ENCODE data around the gene CBLN1.

CBLN1 gene

DNA sequence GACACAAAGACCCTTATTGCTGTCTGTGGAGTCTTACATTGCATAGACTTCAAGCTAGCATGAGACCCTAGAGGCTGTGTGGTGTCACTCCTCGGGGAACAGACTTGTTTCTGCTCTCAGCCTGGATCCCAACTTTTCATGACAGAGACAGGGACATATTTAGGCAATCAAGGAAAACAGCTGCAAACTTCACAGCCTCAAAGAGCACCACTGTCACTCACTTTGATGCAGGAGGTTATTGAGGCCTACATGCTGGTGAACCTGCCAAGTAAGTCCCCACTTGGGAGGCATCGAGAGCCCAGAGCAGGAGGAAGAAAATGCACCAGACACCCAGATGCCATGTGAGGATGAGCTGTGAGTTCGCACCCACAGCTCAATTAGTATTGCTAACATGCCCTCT lies 10.3 kb downstream of the CBLN1 start:
- TF ChIP-seq, protein P1, sequence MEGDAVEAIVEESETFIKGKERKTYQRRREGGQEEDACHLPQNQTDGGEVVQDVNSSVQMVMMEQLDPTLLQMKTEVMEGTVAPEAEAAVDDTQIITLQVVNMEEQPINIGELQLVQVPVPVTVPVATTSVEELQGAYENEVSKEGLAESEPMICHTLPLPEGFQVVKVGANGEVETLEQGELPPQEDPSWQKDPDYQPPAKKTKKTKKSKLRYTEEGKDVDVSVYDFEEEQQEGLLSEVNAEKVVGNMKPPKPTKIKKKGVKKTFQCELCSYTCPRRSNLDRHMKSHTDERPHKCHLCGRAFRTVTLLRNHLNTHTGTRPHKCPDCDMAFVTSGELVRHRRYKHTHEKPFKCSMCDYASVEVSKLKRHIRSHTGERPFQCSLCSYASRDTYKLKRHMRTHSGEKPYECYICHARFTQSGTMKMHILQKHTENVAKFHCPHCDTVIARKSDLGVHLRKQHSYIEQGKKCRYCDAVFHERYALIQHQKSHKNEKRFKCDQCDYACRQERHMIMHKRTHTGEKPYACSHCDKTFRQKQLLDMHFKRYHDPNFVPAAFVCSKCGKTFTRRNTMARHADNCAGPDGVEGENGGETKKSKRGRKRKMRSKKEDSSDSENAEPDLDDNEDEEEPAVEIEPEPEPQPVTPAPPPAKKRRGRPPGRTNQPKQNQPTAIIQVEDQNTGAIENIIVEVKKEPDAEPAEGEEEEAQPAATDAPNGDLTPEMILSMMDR (IDR thresholded peaks at IDR 0.05): no peak

DNA sequence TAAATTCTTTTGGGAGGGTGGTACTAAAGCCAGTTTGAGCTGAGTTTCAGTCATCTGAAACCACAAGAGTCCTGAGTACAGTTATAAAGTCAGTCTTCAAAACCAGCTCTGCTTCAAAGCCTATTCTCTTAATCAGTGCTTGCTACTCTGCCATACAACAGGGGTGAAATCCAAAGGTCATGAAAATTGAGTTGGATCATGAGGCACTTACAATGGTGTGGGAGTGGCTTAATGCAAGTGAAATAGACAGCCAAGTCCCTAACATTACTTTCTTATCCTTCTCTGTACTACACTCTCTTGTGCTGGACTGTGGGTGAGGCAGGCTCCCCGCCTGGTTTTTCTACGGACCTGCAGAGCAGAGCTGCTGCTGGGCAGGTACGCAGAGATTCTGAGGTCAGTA lies 12.4 kb downstream of the CBLN1 start:
- TF ChIP-seq, protein P1 (IDR thresholded peaks at IDR 0.05): no peak

DNA sequence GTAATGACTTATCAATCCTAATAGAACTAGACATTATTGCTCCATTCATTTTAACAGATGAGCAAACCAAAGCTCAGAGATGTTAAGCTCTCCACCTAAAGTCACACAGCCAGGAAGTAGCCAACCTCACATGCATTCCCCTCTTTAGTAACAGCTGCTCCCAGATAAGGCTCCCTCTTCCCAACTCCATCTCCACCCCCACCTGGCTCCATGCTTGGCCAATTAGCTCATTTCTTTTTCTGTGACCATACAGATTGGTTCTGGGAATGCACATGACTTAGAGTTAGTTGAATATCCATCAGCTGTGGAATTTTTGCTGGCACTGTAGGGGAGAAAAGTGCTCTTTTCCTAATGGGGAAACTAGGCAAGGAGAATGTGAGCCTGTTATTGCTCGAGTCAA lies 13.0 kb downstream of the CBLN1 start:
- TF ChIP-seq, protein P1 (IDR thresholded peaks at IDR 0.05): no peak

DNA sequence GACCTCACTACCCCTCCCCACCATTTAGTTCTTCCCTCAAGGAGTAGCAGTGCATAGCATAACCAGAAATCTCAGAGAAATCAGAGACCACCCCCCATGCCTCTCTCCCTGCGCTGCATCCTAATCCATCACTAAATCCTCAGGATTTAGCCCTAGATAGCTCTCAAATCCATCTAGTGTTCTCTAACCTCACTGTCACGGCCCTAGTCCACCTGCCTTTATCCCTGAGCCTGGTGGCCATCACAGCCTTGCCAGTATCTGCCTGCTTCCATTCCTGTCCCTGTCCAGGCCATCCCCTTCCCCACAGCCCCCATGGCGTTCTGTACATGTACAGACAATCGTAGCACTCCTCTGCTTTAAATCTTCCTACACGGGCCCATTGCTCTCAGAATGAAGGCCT lies 19.1 kb downstream of the CBLN1 start:
- TF ChIP-seq, protein P1 (IDR thresholded peaks at IDR 0.05): no peak

DNA sequence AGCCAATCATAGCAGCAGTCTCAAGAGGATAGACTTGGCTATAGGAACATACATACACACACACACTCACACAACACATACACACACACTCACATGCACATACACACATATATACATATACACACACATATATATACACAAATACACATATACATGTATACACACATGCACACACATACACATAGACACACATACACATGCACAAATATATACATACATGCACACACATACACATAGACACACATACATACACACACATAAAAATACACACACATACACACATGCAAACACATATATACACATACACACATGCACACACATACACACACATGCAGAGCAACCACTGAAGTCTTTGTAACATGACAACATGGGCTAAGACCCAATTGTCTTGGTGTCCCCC lies 19.7 kb downstream of the CBLN1 start:
- TF ChIP-seq, protein P1 (IDR thresholded peaks at IDR 0.05): no peak

DNA sequence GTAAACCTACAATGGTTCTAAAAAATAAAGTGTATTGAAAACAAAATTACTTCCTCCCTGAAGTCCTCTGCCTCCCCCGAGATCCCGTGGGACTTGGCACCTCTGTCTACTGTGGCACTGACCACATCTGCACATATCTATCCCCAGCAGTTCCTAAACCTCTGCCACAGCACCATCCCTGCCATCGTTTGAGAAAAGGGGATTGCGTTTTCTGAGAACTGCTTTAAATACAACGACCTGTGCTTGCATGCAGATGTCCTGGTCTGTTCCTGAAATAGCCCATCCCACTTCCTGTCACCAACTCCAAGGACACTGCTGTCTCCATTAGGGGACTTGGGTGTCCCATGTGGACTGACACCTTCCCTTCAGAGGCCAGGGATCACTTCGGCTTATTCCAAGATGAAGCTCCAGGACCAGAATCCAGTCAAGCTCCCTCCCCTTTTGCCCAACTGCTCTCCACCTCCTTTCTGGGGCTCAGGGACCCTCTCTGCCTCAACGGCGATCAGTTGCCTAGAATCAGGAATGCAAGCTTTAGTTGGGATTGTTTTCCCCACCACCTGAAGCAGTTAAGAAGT lies 20.6 kb downstream of the CBLN1 start:
- TF ChIP-seq, protein P1 (IDR thresholded peaks at IDR 0.05): no peak

DNA sequence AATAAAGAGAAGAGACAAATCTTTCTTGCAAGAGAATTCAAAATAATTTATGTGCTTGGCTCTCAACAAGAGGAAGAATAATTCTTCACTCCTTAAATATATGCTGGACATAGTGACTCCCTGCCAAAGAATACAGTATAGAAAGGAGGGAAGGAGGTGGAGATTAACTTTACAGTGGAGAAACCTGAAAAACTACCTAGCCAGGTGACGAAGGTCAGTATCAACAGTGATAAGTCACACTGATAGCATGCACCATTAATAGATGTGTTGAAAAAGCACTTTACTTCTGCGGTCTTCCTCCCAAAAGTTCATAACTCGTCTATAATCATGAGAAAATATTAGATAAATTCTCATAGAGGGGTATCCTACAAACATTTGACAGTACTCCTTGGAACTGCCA lies 21.4 kb downstream of the CBLN1 start:
- TF ChIP-seq, protein P1 (IDR thresholded peaks at IDR 0.05): no peak

DNA sequence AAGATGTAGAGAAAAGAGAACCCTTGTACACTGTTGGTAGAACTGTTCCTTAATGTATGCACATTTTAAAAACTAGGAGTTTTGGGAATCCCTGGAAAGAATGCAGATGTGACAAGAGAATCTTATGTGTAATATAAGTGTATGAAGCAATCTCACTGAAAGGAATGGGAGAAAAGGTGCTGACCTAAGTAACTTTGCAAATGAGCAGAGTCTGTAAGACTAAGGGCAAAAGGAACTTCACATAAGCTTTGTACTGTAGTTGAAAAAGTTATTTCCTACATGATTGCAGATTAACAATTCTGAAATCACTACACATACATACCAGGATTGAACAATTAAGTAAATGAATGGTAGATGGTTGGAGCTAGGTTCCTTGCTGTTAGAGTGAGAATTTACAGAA lies 22.3 kb downstream of the CBLN1 start:
- TF ChIP-seq, protein P1 (IDR thresholded peaks at IDR 0.05): no peak
